MCF 10A (cell line): ENCODE data around the gene HAGH. TPM values are rescaled to one million over a fixed set of nuclear protein-coding genes. Genes with fewer than 3 reads are reported as not detected.
A peak's percentile ranks its signal among the peaks of the same experiment; 100 is the strongest.

Experiments
- BruUV-seq: library from RNA; stranded (reverse); fragments of 400-500 nt; replicated peaks from 2 replicates; lab custom pipeline; 2021; lab: Mats Ljungman, UMichigan
- CTCF ChIA-PET: fragments of 300-600 bp; sonication (Branson Sonifier 250); formaldehyde crosslinking; extraction: SDS; loops from one replicate; lab custom pipeline; 2021; ENCODE audit warnings: antibody characterized with exemption, inconsistent platforms; lab: Yijun Ruan, JAX
- POLR2A ChIA-PET: fragments of 300-600, 350-650 bp; sonication (Branson Sonifier 250); formaldehyde crosslinking; extraction: SDS; loops from one replicate; lab custom pipeline; 2020; ENCODE audit warnings: antibody characterized with exemption, inconsistent platforms; lab: Yijun Ruan, JAX
- DNase-seq: peaks from one replicate; pipeline ENCODE4 v3.0.0-alpha.2; 2018; ENCODE audit not compliant: unreplicated experiment
- H3K27ac Mint-ChIP-seq: one replicate; pipeline ENCODE4 v1.8.0; 2022; ENCODE audit warnings: mild to moderate bottlenecking, low read depth, mixed read lengths; ENCODE audit not compliant: unreplicated experiment
- H3K27me3 Mint-ChIP-seq: one replicate; pipeline ENCODE4 v1.8.0; 2022; ENCODE audit warnings: mixed read lengths; ENCODE audit not compliant: insufficient read depth, unreplicated experiment
- H3K36me3 Mint-ChIP-seq: one replicate; pipeline ENCODE4 v1.8.0; 2022; ENCODE audit warnings: mild to moderate bottlenecking, moderate library complexity, mixed read lengths; ENCODE audit not compliant: insufficient read depth, unreplicated experiment
- H3K4me1 Mint-ChIP-seq: one replicate; pipeline ENCODE4 v1.8.0; 2022; ENCODE audit warnings: mixed read lengths; ENCODE audit not compliant: insufficient read depth, unreplicated experiment
- H3K4me3 Mint-ChIP-seq: one replicate; pipeline ENCODE4 v1.8.0; 2022; ENCODE audit warnings: mild to moderate bottlenecking, moderate library complexity, mixed read lengths; ENCODE audit not compliant: unreplicated experiment
- H3K9me3 Mint-ChIP-seq: one replicate; pipeline ENCODE4 v1.8.0; 2022; ENCODE audit warnings: mixed read lengths; ENCODE audit not compliant: unreplicated experiment
- intact Hi-C: fragments of 100-400 bp; cut with micrococcal nuclease; formaldehyde crosslinking; loops from 2 replicates; pipeline ENCODE4 v1.14.1; 2022
- total RNA-seq: library from RNA; stranded (reverse); gene quantifications from 2 replicates; pipeline ENCODE4 v1.2.3, GENCODE V29; 2022
- TF ChIP-seq, protein P1 (sequence below): fragments of 200-600 bp; IDR thresholded peaks from one replicate; pipeline ENCODE4 v1.8.0; 2022; ENCODE audit warnings: antibody characterized with exemption, mild to moderate bottlenecking; ENCODE audit not compliant: unreplicated experiment

HAGH gene
- total RNA-seq, 1 experiment from 2014 or later: 44.5 TPM

DNA sequence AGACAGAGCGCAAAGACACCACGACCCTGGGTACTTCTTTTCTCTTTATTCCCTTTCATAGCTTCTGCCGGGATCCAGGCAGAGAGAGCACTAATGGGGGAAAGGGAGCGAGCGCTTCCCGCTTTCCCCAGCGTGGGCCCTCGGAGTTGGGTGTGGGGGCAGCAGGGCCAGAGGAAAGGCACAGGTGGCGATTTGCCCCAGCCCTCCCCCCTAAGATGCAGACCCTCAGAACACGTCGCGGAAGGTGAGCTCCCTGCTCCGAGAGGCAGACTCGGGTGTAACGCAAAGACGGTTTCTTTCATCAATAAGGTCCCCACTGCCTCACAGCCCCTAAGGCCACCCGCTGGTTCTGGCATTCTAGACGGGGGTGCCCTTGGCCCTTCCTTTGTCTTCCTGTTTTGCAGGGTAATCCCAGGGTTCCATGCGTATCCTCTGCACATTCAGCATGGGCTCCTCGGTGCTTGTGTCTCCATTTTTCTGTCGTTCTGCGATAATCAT, 54.7 kb downstream of the HAGH start:
- TSS peak; percentile 85 for BruUV-seq
- DNase-seq: peak; percentile 33
- peaks cover 59% of the 10 kb centered on the region for H3K36me3 Mint-ChIP-seq
- ChIA-PET CTCF (interaction anchor here (0.7 to 1.4 kb wide), 3 partner anchors 26 to 87 kb away, joined by 3 to 6 read pairs (median 4); no protein-coding TSS in a partner anchor), POLR2A (interaction anchor here (0.6 to 7.7 kb wide), 13 partner anchors 10 to 188 kb away, joined by 3 to 137 read pairs (median 5); partner anchors contain the start of genes JPT2, MAPK8IP3, NDUFB10 and NUBP2)
- H3K9me3 Mint-ChIP-seq: no peaks in the 10 kb centered on the region
- H3K4me3 Mint-ChIP-seq: peak overlapping the region; percentile 80
- intact Hi-C loops: loop anchor here (1.0 to 2.0 kb wide), 2 partner anchors 27 to 65 kb away; no protein-coding TSS in a partner anchor
- no peaks in the 10 kb centered on the region for H3K27me3 Mint-ChIP-seq
- peak overlapping the region; percentile 35 for H3K27ac Mint-ChIP-seq
- TF ChIP-seq, protein P1, sequence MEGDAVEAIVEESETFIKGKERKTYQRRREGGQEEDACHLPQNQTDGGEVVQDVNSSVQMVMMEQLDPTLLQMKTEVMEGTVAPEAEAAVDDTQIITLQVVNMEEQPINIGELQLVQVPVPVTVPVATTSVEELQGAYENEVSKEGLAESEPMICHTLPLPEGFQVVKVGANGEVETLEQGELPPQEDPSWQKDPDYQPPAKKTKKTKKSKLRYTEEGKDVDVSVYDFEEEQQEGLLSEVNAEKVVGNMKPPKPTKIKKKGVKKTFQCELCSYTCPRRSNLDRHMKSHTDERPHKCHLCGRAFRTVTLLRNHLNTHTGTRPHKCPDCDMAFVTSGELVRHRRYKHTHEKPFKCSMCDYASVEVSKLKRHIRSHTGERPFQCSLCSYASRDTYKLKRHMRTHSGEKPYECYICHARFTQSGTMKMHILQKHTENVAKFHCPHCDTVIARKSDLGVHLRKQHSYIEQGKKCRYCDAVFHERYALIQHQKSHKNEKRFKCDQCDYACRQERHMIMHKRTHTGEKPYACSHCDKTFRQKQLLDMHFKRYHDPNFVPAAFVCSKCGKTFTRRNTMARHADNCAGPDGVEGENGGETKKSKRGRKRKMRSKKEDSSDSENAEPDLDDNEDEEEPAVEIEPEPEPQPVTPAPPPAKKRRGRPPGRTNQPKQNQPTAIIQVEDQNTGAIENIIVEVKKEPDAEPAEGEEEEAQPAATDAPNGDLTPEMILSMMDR: no peak
- peaks cover 7% of the 10 kb centered on the region for H3K4me1 Mint-ChIP-seq

GRCh38 chr16:1771188-1771863, 55.3 kb downstream of the HAGH start, which contains the start of gene NME3:
NME3 (minus strand) TSS chr16:1771543; CDS start chr16:1771534, 9 bp downstream.
- no peaks in the 10 kb centered on the region for H3K27me3 Mint-ChIP-seq
- peaks cover 7% of the 10 kb centered on the region for H3K4me1 Mint-ChIP-seq
- intact Hi-C loops: loop anchor here (1.0 to 2.0 kb wide), 2 partner anchors 27 to 64 kb away; no protein-coding TSS in a partner anchor
- BruUV-seq: no TSS peak
- no peaks in the 10 kb centered on the region for H3K9me3 Mint-ChIP-seq
- DNase-seq: peak; percentile 66
- TF ChIP-seq, protein P1: no peak
- H3K27ac Mint-ChIP-seq: peak within 1 kb of the TSS; percentile 80
- POLR2A ChIA-PET: interaction anchor here (0.6 to 7.7 kb wide), 11 partner anchors 10 to 161 kb away, joined by 3 to 137 read pairs (median 18); partner anchors contain the start of genes JPT2, MAPK8IP3, NUBP2 and SPSB3
- H3K4me3 Mint-ChIP-seq: peak within 1 kb of the TSS; percentile 80
- CTCF ChIA-PET: interaction anchor here (0.7 to 1.4 kb wide), 3 partner anchors 25 to 87 kb away, joined by 3 to 6 read pairs (median 4); no protein-coding TSS in a partner anchor
- H3K36me3 Mint-ChIP-seq: peaks cover 58% of the 10 kb centered on the region

DNA sequence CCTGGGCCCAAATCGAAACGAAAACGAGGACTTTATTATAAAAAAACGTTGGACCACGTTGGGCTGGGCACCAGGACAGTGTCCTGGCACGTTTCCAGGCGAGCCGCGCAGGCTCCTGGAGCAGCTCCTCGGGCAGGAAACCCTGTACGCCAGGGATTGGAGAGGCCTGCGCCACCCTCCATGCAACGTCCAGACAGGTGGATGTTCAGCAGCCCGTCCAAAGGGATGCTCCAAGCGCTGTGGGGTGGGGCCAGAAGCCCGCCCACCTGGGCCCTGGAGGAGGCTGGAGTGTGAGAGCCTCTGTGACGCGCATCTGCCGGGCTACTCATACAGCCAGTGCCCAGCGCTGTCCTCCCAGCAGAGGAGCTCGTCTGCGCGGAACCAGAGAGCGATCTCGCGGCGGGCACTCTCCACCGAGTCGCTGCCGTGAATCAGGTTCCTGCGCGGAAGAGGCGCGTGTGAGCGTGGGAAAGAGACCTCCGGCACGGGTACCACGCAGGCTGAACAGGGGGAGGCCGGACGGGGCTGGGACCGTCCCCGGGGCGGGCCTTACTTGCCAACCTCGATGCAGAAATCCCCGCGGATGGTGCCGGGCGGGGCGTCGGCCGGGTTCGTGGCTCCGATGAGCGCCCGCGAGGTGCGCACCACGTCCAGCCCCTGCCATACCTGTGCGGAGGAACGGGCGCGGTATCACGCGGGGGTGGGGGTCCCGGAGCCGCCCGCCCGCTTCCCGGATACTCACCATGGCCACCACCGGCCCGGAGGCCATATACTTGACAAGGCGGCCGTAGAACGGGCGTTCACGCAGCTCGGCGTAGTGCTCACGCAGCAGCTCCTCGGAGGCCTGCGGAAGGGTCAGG, 56.1 kb downstream of the HAGH start:
- Mint-ChIP-seq H3K9me3 (no peaks in the 10 kb centered on the region), H3K27me3 (no peaks in the 10 kb centered on the region), H3K27ac (peak overlapping the region; percentile 66), H3K36me3 (peaks cover 65% of the 10 kb centered on the region), H3K4me1 (peaks cover 7% of the 10 kb centered on the region), H3K4me3 (peak overlapping the region; percentile 80)
- ChIA-PET CTCF (interaction anchor here (0.7 to 1.0 kb wide), 2 partner anchors 24 to 25 kb away, joined by 3 to 4 read pairs; no protein-coding TSS in a partner anchor), POLR2A (interaction anchor here (0.7 to 7.7 kb wide), 12 partner anchors 11 to 189 kb away, joined by 3 to 137 read pairs (median 12); partner anchors contain the start of genes JPT2, MAPK8IP3, NDUFB10 and NUBP2)
- TF ChIP-seq, protein P1: no peak
- TSS peak; percentile 25 for BruUV-seq
- intact Hi-C loops: loop anchor here (1.0 to 2.0 kb wide), 2 partner anchors 26 to 63 kb away; no protein-coding TSS in a partner anchor
- DNase-seq: peak; percentile 65
